Neural crest cell (in vitro differentiated cells): Measurements from ENCODE around the gene IRS2. TPM values are rescaled to one million over a fixed set of nuclear protein-coding genes. Genes with fewer than 3 reads are reported as not detected.
A peak's percentile ranks its signal among the peaks of the same experiment; 100 is the strongest.

Experiments
- DNase-seq: peaks from one replicate; pipeline ENCODE4 v3.0.0; 2021; ENCODE audit warnings: low read depth, mixed read lengths, low spot score
- H3K27ac Mint-ChIP-seq: one replicate; pipeline ENCODE4 v1.8.0; 2021; ENCODE audit warnings: mild to moderate bottlenecking, mixed read lengths; ENCODE audit not compliant: unreplicated experiment
- H3K27me3 Mint-ChIP-seq: 2 replicates; pipeline ENCODE4 v1.8.0; 2021; ENCODE audit warnings: low read depth, mild to moderate bottlenecking, mixed read lengths
- H3K36me3 Mint-ChIP-seq: 2 replicates; pipeline ENCODE4 v1.8.0; 2021; ENCODE audit warnings: low read depth, mild to moderate bottlenecking, mixed read lengths
- H3K4me1 Mint-ChIP-seq: 2 replicates; pipeline ENCODE4 v1.8.0; 2021; ENCODE audit warnings: mixed read lengths
- H3K4me3 Mint-ChIP-seq: one replicate; pipeline ENCODE4 v1.8.0; 2021; ENCODE audit warnings: mild to moderate bottlenecking, mixed read lengths
- H3K9me3 Mint-ChIP-seq: 2 replicates; pipeline ENCODE4 v1.8.0; 2021; ENCODE audit warnings: mixed read lengths
- CTCF ChIP-seq: fragments of 200-600 bp; sonication (generic); conservative IDR thresholded peaks from 2 replicates; pipeline ENCODE4 v1.5.0; 2021; ENCODE audit warnings: antibody characterized with exemption, mild to moderate bottlenecking
- total RNA-seq: library from RNA; stranded (reverse); gene quantifications from 2 replicates; pipeline ENCODE4 v1.2.1, GENCODE V29; 2021

The IRS2 gene
- total RNA-seq, 1 donor from 2014 or later: 7.0 TPM

DNA sequence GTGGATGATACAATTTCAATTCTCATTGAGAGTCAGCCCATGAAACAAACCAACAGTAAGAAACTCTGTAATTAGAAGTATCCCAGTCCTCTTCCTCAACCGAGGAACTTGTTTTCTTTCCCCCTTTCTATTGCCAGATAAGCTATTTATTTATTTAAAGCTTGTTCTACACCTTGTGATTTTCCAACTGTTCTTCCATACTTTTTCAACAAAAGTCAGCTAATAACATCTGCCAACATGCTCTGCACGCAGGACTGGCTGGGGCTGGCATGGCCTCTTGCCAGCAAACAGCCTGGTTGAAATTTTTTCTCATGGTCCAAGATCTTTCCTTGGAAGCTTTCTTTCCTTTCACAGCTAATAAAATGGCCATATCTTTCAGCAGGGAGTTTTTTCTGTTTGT lies 2.9 kb upstream of the IRS2 start:
- H3K4me1 Mint-ChIP-seq: peaks cover 15% of the 10 kb centered on the region
- H3K27ac Mint-ChIP-seq: no peak overlapping the region
- H3K36me3 Mint-ChIP-seq: no peaks in the 10 kb centered on the region
- H3K9me3 Mint-ChIP-seq: no peaks in the 10 kb centered on the region
- no peak for DNase-seq
- no peak for TF ChIP-seq CTCF
- H3K27me3 Mint-ChIP-seq: peaks cover 17% of the 10 kb centered on the region
- H3K4me3 Mint-ChIP-seq: peak overlapping the region; percentile 81

DNA sequence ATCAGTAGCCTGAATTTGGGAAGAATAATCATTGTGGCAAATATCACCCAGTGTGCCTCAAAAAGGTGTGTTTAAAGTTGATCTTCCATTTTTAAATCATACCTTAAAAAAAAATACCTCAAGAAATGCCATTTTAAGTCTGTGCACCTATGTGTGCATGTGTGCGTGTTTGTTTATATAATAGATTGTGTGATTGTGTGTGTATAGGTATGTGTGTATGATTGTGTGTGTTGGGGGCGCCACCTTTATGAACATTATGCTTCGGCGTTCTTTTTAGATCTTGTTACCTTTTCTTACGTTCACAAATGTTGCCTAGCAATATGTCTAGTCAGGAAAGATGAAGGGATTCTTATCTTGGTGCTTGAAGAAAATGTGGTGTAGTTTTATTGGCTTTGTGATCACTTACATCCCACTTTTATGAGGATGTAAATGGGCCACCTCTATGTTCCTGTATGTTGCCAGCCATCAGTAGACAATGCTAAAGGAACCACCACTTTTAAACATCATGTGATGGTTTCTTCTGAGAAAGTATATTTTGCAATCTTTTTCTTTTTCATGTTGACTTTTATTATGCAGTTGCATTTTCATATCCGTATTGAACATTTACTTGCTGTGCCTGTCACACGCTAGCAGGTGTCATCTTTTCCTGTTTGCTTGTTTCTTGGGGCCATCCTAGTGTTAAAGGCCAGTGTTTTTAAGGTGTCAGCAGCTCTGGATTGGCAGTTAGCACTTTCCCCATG lies 2.2 kb upstream of the IRS2 start:
- H3K27me3 Mint-ChIP-seq: peaks cover 17% of the 10 kb centered on the region
- no peak for TF ChIP-seq CTCF
- H3K36me3 Mint-ChIP-seq: peaks cover 2% of the 10 kb centered on the region
- no peaks in the 10 kb centered on the region for H3K9me3 Mint-ChIP-seq
- H3K27ac Mint-ChIP-seq: no peak overlapping the region
- no peak for DNase-seq
- peak overlapping the region; percentile 81 for H3K4me3 Mint-ChIP-seq
- peaks cover 15% of the 10 kb centered on the region for H3K4me1 Mint-ChIP-seq

DNA sequence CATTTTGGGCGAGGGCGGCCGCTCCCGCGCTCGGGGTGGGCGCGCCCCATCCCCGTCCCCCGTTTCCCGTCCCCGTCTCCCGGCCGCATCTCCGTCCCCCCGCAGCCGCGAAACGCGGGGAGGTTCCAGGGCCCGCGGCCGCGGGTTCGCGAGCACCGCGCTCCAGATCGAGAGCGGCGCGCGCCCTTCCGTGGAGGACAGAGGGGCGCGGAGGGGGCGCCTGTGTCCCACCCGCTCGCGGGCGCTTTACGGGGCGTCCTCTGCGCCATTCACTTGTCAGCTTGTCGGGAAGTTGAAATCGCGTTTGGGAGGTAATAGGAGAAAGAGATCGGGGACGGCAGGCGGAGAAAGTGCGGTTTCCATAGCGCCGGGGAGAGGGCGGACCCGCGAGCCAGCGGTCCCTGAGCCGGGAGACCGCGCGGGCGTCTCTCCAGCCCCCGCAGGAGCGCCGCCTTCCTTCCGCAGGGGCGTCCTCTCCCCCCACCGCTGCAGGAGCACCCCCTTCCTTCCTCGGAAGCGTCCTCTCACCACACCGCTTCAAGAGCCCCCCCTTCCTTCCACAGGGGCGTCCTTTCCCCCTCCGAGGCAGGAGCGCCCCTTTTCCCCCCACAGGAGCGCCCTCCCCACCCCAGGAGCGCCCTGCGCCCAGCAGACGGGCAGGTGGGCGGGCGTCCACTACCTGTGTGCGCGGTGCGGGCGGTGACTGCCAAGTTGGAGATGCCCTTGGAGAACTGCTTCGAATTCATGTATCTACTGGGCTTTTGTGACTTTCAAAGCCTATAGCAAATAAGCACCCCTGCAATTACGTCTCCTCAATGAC lies 962 bp upstream of the IRS2 start:
- Mint-ChIP-seq H3K27me3 (peaks cover 17% of the 10 kb centered on the region), H3K27ac (peak overlapping the region; percentile 62), H3K4me1 (peaks cover 15% of the 10 kb centered on the region), H3K36me3 (peaks cover 2% of the 10 kb centered on the region), H3K9me3 (no peaks in the 10 kb centered on the region), H3K4me3 (peak overlapping the region; percentile 81)
- TF ChIP-seq CTCF: no peak
- peak; percentile 46 for DNase-seq

- no peak overlapping the region for H3K27ac Mint-ChIP-seq
- no peak for TF ChIP-seq CTCF
- peaks cover 9% of the 10 kb centered on the region for H3K36me3 Mint-ChIP-seq
- H3K9me3 Mint-ChIP-seq: no peaks in the 10 kb centered on the region
- DNase-seq: no peak
- H3K4me1 Mint-ChIP-seq: peaks cover 15% of the 10 kb centered on the region
- H3K4me3 Mint-ChIP-seq: peak overlapping the region; percentile 85
- peaks cover 17% of the 10 kb centered on the region for H3K27me3 Mint-ChIP-seq
Observed at GRCh38 chr13:109785892-109786450, 412 bp downstream of the IRS2 start.

- H3K27me3 Mint-ChIP-seq: peaks cover 17% of the 10 kb centered on the region
- no peaks in the 10 kb centered on the region for H3K9me3 Mint-ChIP-seq
- H3K4me1 Mint-ChIP-seq: peaks cover 19% of the 10 kb centered on the region
- peak overlapping the region; percentile 83 for H3K4me3 Mint-ChIP-seq
- peaks cover 10% of the 10 kb centered on the region for H3K36me3 Mint-ChIP-seq
- H3K27ac Mint-ChIP-seq: peak overlapping the region; percentile 19
- TF ChIP-seq CTCF: no peak
- DNase-seq: peak; percentile 36
Observed at GRCh38 chr13:109785141-109785891, 1.1 kb downstream of the IRS2 start.
